Neural cell (in vitro differentiated cells): ENCODE results near the gene MAD2L2. TPM values are rescaled to one million over a fixed set of nuclear protein-coding genes. Genes with fewer than 3 reads are reported as not detected.

Experiments
- H2AFZ ChIP-seq: fragments of 200-600, 300-800 bp; sonication (generic), shearing (Covaris generic); 2 replicates; pipeline ENCODE4 v1.6.0; 2014; ENCODE audit warnings: low read depth, mild to moderate bottlenecking, antibody characterized with exemption, low read length, moderate library complexity
- H3F3A ChIP-seq: fragments of 200-600 bp; shearing (Covaris generic); 2 replicates; pipeline ENCODE4 v1.6.1; 2016; ENCODE audit warnings: mild to moderate bottlenecking, moderate library complexity, mixed read lengths, antibody characterized with exemption, low read length; ENCODE audit not compliant: insufficient read depth, poor library complexity, severe bottlenecking
- H3K27ac ChIP-seq: fragments of 200-600, 300-800 bp; sonication (generic), shearing (Covaris generic); 2 replicates; pipeline ENCODE4 v1.5.1; 2014; ENCODE audit warnings: mild to moderate bottlenecking, low read length, moderate library complexity
- H3K27me3 ChIP-seq: fragments of 300-800, 200-600 bp; sonication (generic), shearing (Covaris generic); 2 replicates; pipeline ENCODE4 v1.6.0; 2014; ENCODE audit warnings: mild to moderate bottlenecking, low read depth, low read length, moderate library complexity; ENCODE audit not compliant: insufficient read depth
- H3K36me3 ChIP-seq: fragments of 300-800, 200-600 bp; sonication (generic), shearing (Covaris generic); 2 replicates; pipeline ENCODE4 v1.5.1; 2014; ENCODE audit warnings: mild to moderate bottlenecking, antibody characterized with exemption, low read length, moderate library complexity; ENCODE audit not compliant: insufficient read depth
- H3K4me2 ChIP-seq: fragments of 300-800, 200-600 bp; sonication (generic), shearing (Covaris generic); 2 replicates; pipeline ENCODE4 v1.6.0; 2014; ENCODE audit warnings: mild to moderate bottlenecking, low read length
- H3K4me3 ChIP-seq: fragments of 300-800, 200-600 bp; sonication (generic), shearing (Covaris generic); 2 replicates; pipeline ENCODE4 v1.5.1; 2014; ENCODE audit warnings: mild to moderate bottlenecking, low read length, moderate library complexity
- H3K79me2 ChIP-seq: fragments of 200-600 bp; shearing (Covaris generic); replicated peaks from 2 replicates; pipeline ENCODE4 v1.6.0; 2014; ENCODE audit warnings: mild to moderate bottlenecking, low read length, moderate library complexity; ENCODE audit not compliant: insufficient read depth
- H3K9ac ChIP-seq: fragments of 300-800, 200-600 bp; sonication (generic), shearing (Covaris generic); 2 replicates; pipeline ENCODE4 v1.6.1; 2016; ENCODE audit warnings: mild to moderate bottlenecking, low read length, mixed read lengths
- H3K9me2 ChIP-seq: fragments of 200-600 bp; shearing (Covaris generic); 2 replicates; pipeline ENCODE4 v1.6.1; 2016; ENCODE audit warnings: mild to moderate bottlenecking, low read length, mixed read lengths; ENCODE audit not compliant: insufficient read depth
- H3K9me3 ChIP-seq: fragments of 200-600, 300-800 bp; sonication (generic), shearing (Covaris generic); 2 replicates; pipeline ENCODE4 v1.6.1; 2016; ENCODE audit warnings: mild to moderate bottlenecking, mixed run types, low read length, moderate library complexity, mixed read lengths
- H4K20me1 ChIP-seq: fragments of 200-600 bp; shearing (Covaris generic); 2 replicates; pipeline ENCODE4 v1.6.1; 2016; ENCODE audit warnings: mild to moderate bottlenecking, mixed run types; ENCODE audit not compliant: insufficient read depth
- CTCF ChIP-seq: fragments of 450-650 bp; IDR thresholded peaks from 2 replicates; pipeline ENCODE4 v1.5.1; 2014; ENCODE audit warnings: antibody characterized with exemption, mild to moderate bottlenecking, moderate library complexity; ENCODE audit not compliant: poor library complexity, severe bottlenecking
- EP300 ChIP-seq: fragments of 450-650 bp; conservative IDR thresholded peaks from 2 replicates; pipeline ENCODE4 v1.6.1; 2014; ENCODE audit warnings: antibody characterized with exemption, mild to moderate bottlenecking, moderate library complexity; ENCODE audit not compliant: poor library complexity, severe bottlenecking
- EZH2 ChIP-seq: fragments of 200-600, 300-800 bp; shearing (Covaris generic), sonication (generic); IDR thresholded peaks from 2 replicates; pipeline ENCODE4 v1.6.1; 2014; ENCODE audit warnings: antibody characterized with exemption, low read length, borderline replicate concordance, mild to moderate bottlenecking; ENCODE audit not compliant: insufficient read depth, poor library complexity, severe bottlenecking
- MXI1 ChIP-seq: fragments of 450-650 bp; conservative IDR thresholded peaks from 2 replicates; pipeline ENCODE4 v1.6.1; 2014; ENCODE audit warnings: antibody characterized with exemption, mild to moderate bottlenecking; ENCODE audit not compliant: poor library complexity, severe bottlenecking
- POLR2AphosphoS5 ChIP-seq: IDR thresholded peaks from 2 replicates; pipeline ENCODE4 v1.6.1; 2012
- RAD21 ChIP-seq: fragments of 450-650 bp; conservative IDR thresholded peaks from 2 replicates; pipeline ENCODE4 v1.6.1; 2014; ENCODE audit warnings: antibody characterized with exemption, mild to moderate bottlenecking, moderate library complexity
- REST ChIP-seq: IDR thresholded peaks from 2 replicates; pipeline ENCODE4 v1.6.1; 2012; ENCODE audit warnings: borderline replicate concordance
- SMC3 ChIP-seq: fragments of 450-650 bp; conservative IDR thresholded peaks from 2 replicates; pipeline ENCODE4 v1.6.1; 2014; ENCODE audit warnings: antibody characterized with exemption, mild to moderate bottlenecking, moderate library complexity; ENCODE audit not compliant: poor library complexity
- TAF1 ChIP-seq: IDR thresholded peaks from 2 replicates; pipeline ENCODE4 v1.6.1; 2012; ENCODE audit warnings: low read depth
- polyA minus RNA-seq: library from RNA; depleted of rRNA, polyadenylated mRNA; stranded (reverse); fragments of >200 nt; gene quantifications from 2 replicates; pipeline ENCODE4 v1.2.3, GENCODE V29; 2014
- polyA plus RNA-seq: library from polyadenylated mRNA; depleted of rRNA; stranded (reverse); fragments of >200 nt; gene quantifications from 2 replicates; pipeline ENCODE4 v1.2.3, GENCODE V29; 2014

MAD2L2 gene
- polyA plus RNA-seq (182 and 203 TPM in 2 replicates), polyA minus RNA-seq (88.1 and 104 TPM in 2 replicates)

- Histone ChIP-seq H3K9ac (peak within 1 kb of the TSS; percentile 81), H3K4me2 (peak within 1 kb of the TSS; percentile 78), H3K79me2 (peaks cover 19% of the 10 kb centered on the region), H3K36me3 (no peaks in the 10 kb centered on the region), H3F3A (peaks cover 12% of the 10 kb centered on the region), H3K9me3 (no peaks in the 10 kb centered on the region), H3K27me3 (no peaks in the 10 kb centered on the region), H4K20me1 (no peaks in the 10 kb centered on the region), H3K9me2 (no peaks in the 10 kb centered on the region), H3K4me3 (peak within 1 kb of the TSS; percentile 98), H2AFZ (peak within 1 kb of the TSS; percentile 58), H3K27ac (peak within 1 kb of the TSS; percentile 78)
- TF ChIP-seq MXI1 (peak; percentile 54), REST (no peak), CTCF (no peak), EP300 (peak; percentile 50), TAF1 (no peak), POLR2AphosphoS5 (peak; percentile 41), EZH2 (no peak)
These were observed at the start of gene MAD2L2 for GRCh38 chr1:11681071-11681771. TSS of gene MAD2L2 (minus strand) at chr1:11681148. CDS start at chr1:11680601, 547 bp downstream.

GRCh38 chr1:11730429-11730891 lies 49.5 kb upstream of the MAD2L2 start:
- Histone ChIP-seq H3K27ac (no peak overlapping the region), H3K4me2 (no peak overlapping the region), H3K36me3 (no peaks in the 10 kb centered on the region), H4K20me1 (no peaks in the 10 kb centered on the region), H3K79me2 (no peaks in the 10 kb centered on the region), H3K27me3 (no peaks in the 10 kb centered on the region), H3F3A (no peaks in the 10 kb centered on the region), H3K4me3 (no peak overlapping the region), H3K9me2 (no peaks in the 10 kb centered on the region), H3K9me3 (no peaks in the 10 kb centered on the region), H2AFZ (no peak overlapping the region), H3K9ac (no peak overlapping the region)
- TF ChIP-seq REST (no peak), SMC3 (no peak), CTCF (no peak), MXI1 (no peak), RAD21 (no peak), EZH2 (no peak), TAF1 (no peak), EP300 (no peak), POLR2AphosphoS5 (no peak)
